SU-DHL-6 (cell line): ENCODE results near the gene ARSB.
"Not testable (repeated sequence)": the region's sequence is repeated elsewhere in the genome, so short reads cannot be mapped to it uniquely, and the experiment has no call there.

ENCODE experiments used
- H2AFZ ChIP-seq: fragments of 200-600 bp; sonication (generic); 2 replicates; pipeline ENCODE4 v1.6.1; 2014; ENCODE audit warnings: low read depth, mild to moderate bottlenecking, moderate library complexity, mixed read lengths, antibody characterized with exemption, low read length; ENCODE audit not compliant: severe bottlenecking
- H3F3A ChIP-seq: fragments of 200-600 bp; shearing (Covaris generic); 2 replicates; pipeline ENCODE4 v1.6.0; 2016; ENCODE audit warnings: antibody characterized with exemption, mild to moderate bottlenecking; ENCODE audit not compliant: insufficient read depth
- H3K27ac ChIP-seq: fragments of 200-600 bp; sonication (generic); 2 replicates; pipeline ENCODE4 v1.5.1; 2016; ENCODE audit warnings: low read depth, mild to moderate bottlenecking, low read length, moderate library complexity, mixed read lengths
- H3K27me3 ChIP-seq: fragments of 200-600 bp; sonication (generic), shearing (Covaris generic); 2 replicates; pipeline ENCODE4 v1.6.0; 2014; ENCODE audit warnings: mild to moderate bottlenecking, low read length
- H3K36me3 ChIP-seq: fragments of 200-600 bp; sonication (generic); 2 replicates; pipeline ENCODE4 v1.6.1; 2014; ENCODE audit warnings: mild to moderate bottlenecking, low read length, mixed read lengths
- H3K4me2 ChIP-seq: fragments of 300-600, 200-600 bp; shearing (Covaris generic), sonication (generic); 2 replicates; pipeline ENCODE4 v1.6.0; 2014; ENCODE audit warnings: low read length, low read depth, mild to moderate bottlenecking; ENCODE audit not compliant: poor library complexity, severe bottlenecking
- H3K4me3 ChIP-seq: fragments of 200-600 bp; sonication (generic); 2 replicates; pipeline ENCODE4 v1.5.1; 2014; ENCODE audit warnings: antibody characterized with exemption, low read length, mild to moderate bottlenecking, mixed read lengths; ENCODE audit not compliant: insufficient read depth, poor library complexity, severe bottlenecking
- H3K79me2 ChIP-seq: fragments of 200-600 bp; sonication (generic); 2 replicates; pipeline ENCODE4 v1.6.1; 2014; ENCODE audit warnings: mild to moderate bottlenecking, low read length, moderate library complexity; ENCODE audit not compliant: insufficient read depth
- H3K9ac ChIP-seq: fragments of 200-600 bp; sonication (generic); 2 replicates; pipeline ENCODE4 v1.7.0; 2014; ENCODE audit warnings: mild to moderate bottlenecking, low read length
- H3K9me2 ChIP-seq: fragments of 200-600 bp; sonication (generic); replicated peaks from 2 replicates; pipeline ENCODE4 v1.6.1; 2014; ENCODE audit warnings: low read length; ENCODE audit not compliant: insufficient read depth
- H3K9me3 ChIP-seq: fragments of 200-600 bp; sonication (generic); 2 replicates; pipeline ENCODE4 v1.6.1; 2014; ENCODE audit warnings: low read length, mixed read lengths; ENCODE audit not compliant: insufficient read depth
- H4K20me1 ChIP-seq: fragments of 200-600 bp; sonication (generic); 2 replicates; pipeline ENCODE4 v1.6.1; 2014; ENCODE audit warnings: low read depth, mild to moderate bottlenecking, antibody characterized with exemption, low read length, moderate library complexity, mixed read lengths
- CTCF ChIP-seq: fragments of 200-600 bp; sonication (generic); IDR thresholded peaks from one replicate; pipeline ENCODE4 v1.5.1; 2017; ENCODE audit warnings: antibody characterized with exemption, mild to moderate bottlenecking, low read length, moderate library complexity; ENCODE audit not compliant: insufficient read depth, poor library complexity, severe bottlenecking
- EZH2phosphoT487 ChIP-seq: fragments of 200-600 bp; sonication (generic), shearing (Covaris generic); conservative IDR thresholded peaks from 2 replicates; pipeline ENCODE4 v1.6.1; 2018; ENCODE audit warnings: mild to moderate bottlenecking, antibody characterized with exemption, low read length, moderate library complexity, mixed read lengths

The ARSB gene

GRCh38 chr5:78985725-78986223 lies 664 bp upstream of the ARSB start:
- no peaks in the 10 kb centered on the region for H3K9me2 ChIP-seq
- peak overlapping the region; percentile 56 for H3K4me3 ChIP-seq
- H3K4me2 ChIP-seq = peak overlapping the region; percentile 84
- no peaks in the 10 kb centered on the region for H3K27me3 ChIP-seq
- H3K9me3 ChIP-seq = no peaks in the 10 kb centered on the region
- H4K20me1 ChIP-seq = no peaks in the 10 kb centered on the region
- TF ChIP-seq EZH2phosphoT487 (0 out of 2 replicates have a peak, but pooled peaks have one; percentile 36), CTCF (no peak)
- H2AFZ ChIP-seq = peak overlapping the region; percentile 81
- H3K36me3 ChIP-seq = no peaks in the 10 kb centered on the region
- peak overlapping the region; percentile 84 for H3K27ac ChIP-seq
- H3F3A ChIP-seq = peaks cover 23% of the 10 kb centered on the region
- peak overlapping the region; percentile 79 for H3K9ac ChIP-seq
- H3K79me2 ChIP-seq = no peaks in the 10 kb centered on the region

GRCh38 chr5:78984439-78985115 lies 533 bp downstream of the ARSB start:
- no peak for TF ChIP-seq CTCF
- TF ChIP-seq EZH2phosphoT487 = no peak
- Histone ChIP-seq H3F3A (peaks cover 23% of the 10 kb centered on the region), H2AFZ (peak overlapping the region; percentile 81)

GRCh38 chr5:78983601-78984438 lies 1.3 kb downstream of the ARSB start:
- no peaks in the 10 kb centered on the region for H3K27me3 ChIP-seq
- peaks cover 23% of the 10 kb centered on the region for H3F3A ChIP-seq
- peak overlapping the region; percentile 56 for H3K4me3 ChIP-seq
- H3K27ac ChIP-seq = peak overlapping the region; percentile 84
- no peaks in the 10 kb centered on the region for H3K36me3 ChIP-seq
- peak overlapping the region; percentile 79 for H3K9ac ChIP-seq
- no peaks in the 10 kb centered on the region for H3K79me2 ChIP-seq
- H4K20me1 ChIP-seq = no peaks in the 10 kb centered on the region
- no peaks in the 10 kb centered on the region for H3K9me3 ChIP-seq
- TF ChIP-seq CTCF (no peak), EZH2phosphoT487 (no peak)
- no peaks in the 10 kb centered on the region for H3K9me2 ChIP-seq
- peak overlapping the region; percentile 84 for H3K4me2 ChIP-seq
- H2AFZ ChIP-seq = peak overlapping the region; percentile 81

More at GRCh38 chr5:78984439-78985115, 533 bp downstream of the ARSB start:
- Histone ChIP-seq H3K9ac (peak overlapping the region; percentile 79), H3K79me2 (no peaks in the 10 kb centered on the region), H3K9me3 (no peaks in the 10 kb centered on the region), H3K9me2 (no peaks in the 10 kb centered on the region), H3K4me3 (peak overlapping the region; percentile 56), H3K27me3 (no peaks in the 10 kb centered on the region), H3K27ac (peak overlapping the region; percentile 84), H4K20me1 (no peaks in the 10 kb centered on the region), H3K36me3 (no peaks in the 10 kb centered on the region), H3K4me2 (peak overlapping the region; percentile 84)

GRCh38 chr5:78983194-78983593 lies 1.9 kb downstream of the ARSB start:
- Histone ChIP-seq H2AFZ (peak overlapping the region; percentile 81), H3K4me2 (peak overlapping the region; percentile 84), H3F3A (peaks cover 23% of the 10 kb centered on the region), H3K4me3 (peak overlapping the region; percentile 56), H3K9ac (peak overlapping the region; percentile 79)
- H3K36me3 ChIP-seq, H3K9me3 ChIP-seq, H3K79me2 ChIP-seq, H4K20me1 ChIP-seq, H3K27me3 ChIP-seq, H3K9me2 ChIP-seq, H3K27ac ChIP-seq: not testable (repeated sequence)
